ENCODE measurements around the gene LAX1.
"Not testable (repeated sequence)": the region's sequence is repeated elsewhere in the genome, so short reads cannot be mapped to it uniquely, and the experiment has no call there.

The LAX1 gene

GRCh38 chr1:203769505-203770343 is 4.7 kb downstream of the LAX1 start:
- peak; percentile 22 for DNase-seq

- DNase-seq, result no peak
Observed at GRCh38 chr1:203771901-203772301, 6.9 kb downstream of the LAX1 start.

- DNase-seq, result no peak
Observed at GRCh38 chr1:203772836-203773235, 7.9 kb downstream of the LAX1 start.

GRCh38 chr1:203776636-203777035 is 11.7 kb downstream of the LAX1 start:
- peak; percentile 42 for DNase-seq

GRCh38 chr1:203777596-203777995 is 12.6 kb downstream of the LAX1 start:
- DNase-seq, result no peak

- DNase-seq, result no peak
Observed at GRCh38 chr1:203778146-203778545, 13.2 kb downstream of the LAX1 start.

GRCh38 chr1:203778789-203779188 is 13.8 kb downstream of the LAX1 start:
- no peak for DNase-seq

- no peak for DNase-seq
Observed at GRCh38 chr1:203781962-203782361, 17.0 kb downstream of the LAX1 start.

- no peak for DNase-seq
Observed at GRCh38 chr1:203789966-203790365, 25.0 kb downstream of the LAX1 start.

GRCh38 chr1:203791498-203791897 is 26.5 kb downstream of the LAX1 start:
- no peak for DNase-seq

GRCh38 chr1:203792486-203792885 is 27.5 kb downstream of the LAX1 start:
- DNase-seq, result no peak

- not testable (repeated sequence) for DNase-seq
Observed at GRCh38 chr1:203793561-203793960, 28.6 kb downstream of the LAX1 start.

GRCh38 chr1:203794764-203795440 is 29.9 kb downstream of the LAX1 start:
- no peak for DNase-seq

GRCh38 chr1:203795441-203796235 is 30.7 kb downstream of the LAX1 start, which contains the start of the genes ZBED6 and ZC3H11A:
ZBED6 (plus strand) TSS chr1:203795623; CDS start chr1:203797523, 1,900 bp downstream.
ZC3H11A (plus strand) TSS chr1:203795623; CDS start chr1:203817071, 21,448 bp downstream.
- DNase-seq, result peak; percentile 100

GRCh38 chr1:203796236-203796605 is 31.2 kb downstream of the LAX1 start:
- DNase-seq, result peak; percentile 68

GRCh38 chr1:203797216-203797615 is 32.2 kb downstream of the LAX1 start:
- DNase-seq, result no peak

GRCh38 chr1:203797948-203798655 is 33.1 kb downstream of the LAX1 start:
- peak; percentile 35 for DNase-seq

- DNase-seq, result no peak
Observed at GRCh38 chr1:203799157-203799556, 34.2 kb downstream of the LAX1 start.

GRCh38 chr1:203799971-203800370 is 35.0 kb downstream of the LAX1 start:
- DNase-seq, result no peak

- DNase-seq, result no peak
Observed at GRCh38 chr1:203805689-203806088, 40.7 kb downstream of the LAX1 start.

- DNase-seq, result no peak
Observed at GRCh38 chr1:203807196-203807595, 42.2 kb downstream of the LAX1 start.

GRCh38 chr1:203813581-203814341 is 48.8 kb downstream of the LAX1 start:
- no peak for DNase-seq

All from DMS53 (cell line).